GM23338 (cell line): ENCODE measurements around the gene GFRA3. TPM values are rescaled to one million over a fixed set of nuclear protein-coding genes. Genes with fewer than 3 reads are reported as not detected.

ENCODE experiments used
- ATAC-seq: fragments of 200-7000 bp; cut with Tn5 transposase; 3 replicates; pipeline ENCODE4 v1.9.1; 2020
- DNase-seq: peaks from one replicate; pipeline ENCODE4 v3.0.0-alpha.2; 2015; ENCODE audit warnings: low spot score
- H2AFZ ChIP-seq: fragments of 200-600 bp; sonication (generic); 2 replicates; pipeline ENCODE4 v1.8.0; 2016; ENCODE audit warnings: antibody characterized with exemption, mild to moderate bottlenecking, moderate library complexity
- H3F3A ChIP-seq: fragments of 200-600 bp; sonication (generic); replicated peaks from 2 replicates; pipeline ENCODE4 v1.8.0; 2017; ENCODE audit warnings: antibody characterized with exemption, mixed run types, low read depth
- H3K27ac ChIP-seq: fragments of 200-600 bp; sonication (generic); 2 replicates; pipeline ENCODE4 v1.6.1; 2016; ENCODE audit warnings: low read depth
- H3K27me3 ChIP-seq: fragments of 200-600 bp; sonication (generic); 2 replicates; pipeline ENCODE4 v1.8.0; 2016; ENCODE audit warnings: mild to moderate bottlenecking, mixed run types, moderate library complexity; ENCODE audit not compliant: insufficient read depth
- H3K36me3 ChIP-seq: fragments of 200-600 bp; sonication (generic); 2 replicates; pipeline ENCODE4 v1.8.0; 2016; ENCODE audit warnings: mild to moderate bottlenecking; ENCODE audit not compliant: insufficient read depth
- H3K4me1 ChIP-seq: fragments of 200-600 bp; sonication (generic); 2 replicates; pipeline ENCODE4 v1.8.0; 2016; ENCODE audit warnings: mild to moderate bottlenecking, moderate library complexity; ENCODE audit not compliant: insufficient read depth
- H3K4me2 ChIP-seq: fragments of 200-600 bp; sonication (generic); 2 replicates; pipeline ENCODE4 v1.7.1; 2017; ENCODE audit warnings: mixed run types
- H3K4me3 ChIP-seq: fragments of 200-600 bp; sonication (generic); 2 replicates; pipeline ENCODE4 v1.6.1; 2016; ENCODE audit warnings: mixed run types
- H3K79me2 ChIP-seq: fragments of 200-600 bp; sonication (generic); replicated peaks from 2 replicates; pipeline ENCODE4 v1.8.0; 2017; ENCODE audit warnings: mild to moderate bottlenecking; ENCODE audit not compliant: insufficient read depth
- H3K9me2 ChIP-seq: fragments of 200-600 bp; sonication (generic); 2 replicates; pipeline ENCODE4 v1.8.0; 2017; ENCODE audit not compliant: insufficient read depth
- H4K20me1 ChIP-seq: fragments of 200-600 bp; sonication (generic); replicated peaks from 2 replicates; pipeline ENCODE4 v1.8.0; 2017; ENCODE audit warnings: mild to moderate bottlenecking; ENCODE audit not compliant: insufficient read depth
- H3K27ac Mint-ChIP-seq: 2 replicates; pipeline ENCODE4 v1.8.0; 2020; ENCODE audit warnings: inconsistent platforms, mild to moderate bottlenecking, moderate library complexity, mixed read lengths
- H3K27me3 Mint-ChIP-seq: 3 replicates; pipeline ENCODE4 v1.8.0; 2022; ENCODE audit warnings: low read depth, mild to moderate bottlenecking, moderate library complexity, mixed read lengths, inconsistent platforms; ENCODE audit not compliant: insufficient read depth, poor library complexity
- H3K36me3 Mint-ChIP-seq: 3 replicates; pipeline ENCODE4 v1.8.0; 2021; ENCODE audit warnings: low read depth, mild to moderate bottlenecking, inconsistent platforms, moderate library complexity, mixed read lengths
- H3K4me1 Mint-ChIP-seq: 3 replicates; pipeline ENCODE4 v1.8.0; 2020; ENCODE audit warnings: mild to moderate bottlenecking, inconsistent platforms, mixed read lengths
- H3K4me3 Mint-ChIP-seq: 3 replicates; pipeline ENCODE4 v1.8.0; 2021; ENCODE audit warnings: moderate library complexity, mild to moderate bottlenecking, inconsistent platforms, mixed read lengths
- H3K9me3 Mint-ChIP-seq: 3 replicates; pipeline ENCODE4 v1.8.0; 2020; ENCODE audit warnings: moderate library complexity, mild to moderate bottlenecking, inconsistent platforms, mixed read lengths
- CREB1 ChIP-seq: fragments of 250-450 bp; sonication (Bioruptor Pico); IDR thresholded peaks from 2 replicates; pipeline ENCODE4 v1.5.0; 2020; ENCODE audit warnings: low read depth, mild to moderate bottlenecking, moderate library complexity
- EZH2 ChIP-seq: fragments of 200-600 bp; sonication (generic); IDR thresholded peaks from one replicate; pipeline ENCODE4 v1.8.0; 2017; ENCODE audit warnings: antibody characterized with exemption, mild to moderate bottlenecking, low read depth; ENCODE audit not compliant: unreplicated experiment
- EZH2phosphoT487 ChIP-seq: fragments of 200-600 bp; sonication (generic); IDR thresholded peaks from one replicate; pipeline ENCODE4 v1.8.1; 2018; ENCODE audit warnings: antibody characterized with exemption; ENCODE audit not compliant: unreplicated experiment
- JUNB ChIP-seq: IDR thresholded peaks from one replicate; pipeline ENCODE4 v1.6.1; 2016; ENCODE audit warnings: antibody characterized with exemption; ENCODE audit not compliant: unreplicated experiment
- NANOG ChIP-seq: IDR thresholded peaks from 2 replicates; pipeline ENCODE4 v1.6.1; 2016; ENCODE audit warnings: antibody characterized with exemption, borderline replicate concordance
- POLR2AphosphoS5 ChIP-seq: IDR thresholded peaks from 2 replicates; pipeline ENCODE4 v1.6.1; 2016; ENCODE audit warnings: antibody characterized with exemption, low read depth
- STAT1 ChIP-seq: IDR thresholded peaks from one replicate; pipeline ENCODE4 v1.6.1; 2016; ENCODE audit warnings: antibody characterized with exemption; ENCODE audit not compliant: unreplicated experiment
- ZNF114 ChIP-seq: fragments of 250-450 bp; sonication (Bioruptor Pico); IDR thresholded peaks from 2 replicates; pipeline ENCODE4 v1.5.0; 2020; ENCODE audit warnings: mild to moderate bottlenecking, moderate library complexity
- ZNF331 ChIP-seq: fragments of 250-450 bp; sonication (Bioruptor Pico); IDR thresholded peaks from 2 replicates; pipeline ENCODE4 v1.5.0; 2020; ENCODE audit warnings: low read depth, mild to moderate bottlenecking, moderate library complexity
- polyA plus RNA-seq: library from polyadenylated mRNA; unstranded; fragments of >200 nt; fragmentation: Nextera tagmentation; extraction: Ambion mirVana; gene quantifications from 2 replicates; pipeline ENCODE4 v1.2.1, GENCODE V29; 2016
- total RNA-seq: library from RNA; depleted of rRNA; stranded (reverse); fragments of >200 nt; shearing (Covaris generic); gene quantifications from 2 replicates; pipeline ENCODE4 v1.2.3, GENCODE V29; 2014
- TF ChIP-seq, protein P1 (sequence below): fragments of 250-450 bp; sonication (Bioruptor Pico); IDR thresholded peaks from 2 replicates; pipeline ENCODE4 v1.5.0; 2020; ENCODE audit warnings: mild to moderate bottlenecking, moderate library complexity
- TF ChIP-seq, protein P2 (sequence below): IDR thresholded peaks from 2 replicates; pipeline ENCODE4 v1.6.1; 2016; ENCODE audit warnings: antibody characterized with exemption
- TF ChIP-seq, protein P3 (sequence below): IDR thresholded peaks from one replicate; pipeline ENCODE4 v1.6.1; 2018; ENCODE audit warnings: antibody characterized with exemption; ENCODE audit not compliant: unreplicated experiment
- TF ChIP-seq, protein P4 (sequence below), 2 experiments: fragments of 200-600 bp in 1 of 2; sonication (generic) in 1 of 2; conservative IDR thresholded peaks; 2 replicates each; pipeline versions ENCODE4 v1.5.1 to v1.6.1; 2016 to 2017; ENCODE audit warnings: antibody characterized with exemption in 2 of 2, low read depth in 2 of 2, mild to moderate bottlenecking in 2 of 2, moderate library complexity in 1 of 2

The GFRA3 gene
- total and polyA plus RNA-seq, 2 experiments from 2014 or later = 1.1 TPM

DNA sequence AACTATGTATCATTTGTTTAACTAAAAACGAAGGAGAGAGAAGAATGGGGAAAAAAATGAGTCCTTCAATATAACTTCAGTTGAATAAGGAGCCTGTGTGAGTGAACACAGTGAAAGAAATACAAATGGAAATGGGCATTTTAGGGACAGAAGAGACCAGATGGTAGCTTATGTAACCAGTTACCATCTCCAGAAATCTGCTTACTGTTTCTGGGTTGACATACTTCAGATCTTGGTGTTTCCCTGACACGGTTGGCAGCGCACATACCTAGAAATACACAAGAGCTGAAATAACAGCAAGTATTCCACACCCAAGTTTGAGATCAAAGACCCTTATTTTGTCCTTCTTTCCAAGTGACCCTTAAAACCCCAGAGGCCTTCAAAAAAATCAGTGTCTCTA lies 14.9 kb upstream of the GFRA3 start:
- no peak for ATAC-seq
- no peak overlapping the region for H3K4me3 Mint-ChIP-seq
- Histone ChIP-seq H3K27me3 (no peaks in the 10 kb centered on the region), H3K36me3 (peaks cover 17% of the 10 kb centered on the region), H3F3A (no peaks in the 10 kb centered on the region), H2AFZ (no peak overlapping the region), H3K4me3 (no peak overlapping the region), H3K4me2 (no peak overlapping the region), H3K9me2 (no peaks in the 10 kb centered on the region), H3K27ac (no peak overlapping the region), H4K20me1 (no peaks in the 10 kb centered on the region; the same call in 1 of the 2 replicates), H3K79me2 (no peaks in the 10 kb centered on the region), H3K4me1 (no peaks in the 10 kb centered on the region)
- no peak overlapping the region for H3K27ac Mint-ChIP-seq
- no peak for DNase-seq
- no peaks in the 10 kb centered on the region for H3K9me3 Mint-ChIP-seq
- H3K4me1 Mint-ChIP-seq = no peaks in the 10 kb centered on the region
- H3K27me3 Mint-ChIP-seq = peaks cover 6% of the 10 kb centered on the region
- H3K36me3 Mint-ChIP-seq = peaks cover 3% of the 10 kb centered on the region; the same call in 1 of the 3 replicates
- no peak for TF ChIP-seq CREB1 (CRISPR knock-in tag)
- TF ChIP-seq EZH2 = no peak
- TF ChIP-seq, protein P1, sequence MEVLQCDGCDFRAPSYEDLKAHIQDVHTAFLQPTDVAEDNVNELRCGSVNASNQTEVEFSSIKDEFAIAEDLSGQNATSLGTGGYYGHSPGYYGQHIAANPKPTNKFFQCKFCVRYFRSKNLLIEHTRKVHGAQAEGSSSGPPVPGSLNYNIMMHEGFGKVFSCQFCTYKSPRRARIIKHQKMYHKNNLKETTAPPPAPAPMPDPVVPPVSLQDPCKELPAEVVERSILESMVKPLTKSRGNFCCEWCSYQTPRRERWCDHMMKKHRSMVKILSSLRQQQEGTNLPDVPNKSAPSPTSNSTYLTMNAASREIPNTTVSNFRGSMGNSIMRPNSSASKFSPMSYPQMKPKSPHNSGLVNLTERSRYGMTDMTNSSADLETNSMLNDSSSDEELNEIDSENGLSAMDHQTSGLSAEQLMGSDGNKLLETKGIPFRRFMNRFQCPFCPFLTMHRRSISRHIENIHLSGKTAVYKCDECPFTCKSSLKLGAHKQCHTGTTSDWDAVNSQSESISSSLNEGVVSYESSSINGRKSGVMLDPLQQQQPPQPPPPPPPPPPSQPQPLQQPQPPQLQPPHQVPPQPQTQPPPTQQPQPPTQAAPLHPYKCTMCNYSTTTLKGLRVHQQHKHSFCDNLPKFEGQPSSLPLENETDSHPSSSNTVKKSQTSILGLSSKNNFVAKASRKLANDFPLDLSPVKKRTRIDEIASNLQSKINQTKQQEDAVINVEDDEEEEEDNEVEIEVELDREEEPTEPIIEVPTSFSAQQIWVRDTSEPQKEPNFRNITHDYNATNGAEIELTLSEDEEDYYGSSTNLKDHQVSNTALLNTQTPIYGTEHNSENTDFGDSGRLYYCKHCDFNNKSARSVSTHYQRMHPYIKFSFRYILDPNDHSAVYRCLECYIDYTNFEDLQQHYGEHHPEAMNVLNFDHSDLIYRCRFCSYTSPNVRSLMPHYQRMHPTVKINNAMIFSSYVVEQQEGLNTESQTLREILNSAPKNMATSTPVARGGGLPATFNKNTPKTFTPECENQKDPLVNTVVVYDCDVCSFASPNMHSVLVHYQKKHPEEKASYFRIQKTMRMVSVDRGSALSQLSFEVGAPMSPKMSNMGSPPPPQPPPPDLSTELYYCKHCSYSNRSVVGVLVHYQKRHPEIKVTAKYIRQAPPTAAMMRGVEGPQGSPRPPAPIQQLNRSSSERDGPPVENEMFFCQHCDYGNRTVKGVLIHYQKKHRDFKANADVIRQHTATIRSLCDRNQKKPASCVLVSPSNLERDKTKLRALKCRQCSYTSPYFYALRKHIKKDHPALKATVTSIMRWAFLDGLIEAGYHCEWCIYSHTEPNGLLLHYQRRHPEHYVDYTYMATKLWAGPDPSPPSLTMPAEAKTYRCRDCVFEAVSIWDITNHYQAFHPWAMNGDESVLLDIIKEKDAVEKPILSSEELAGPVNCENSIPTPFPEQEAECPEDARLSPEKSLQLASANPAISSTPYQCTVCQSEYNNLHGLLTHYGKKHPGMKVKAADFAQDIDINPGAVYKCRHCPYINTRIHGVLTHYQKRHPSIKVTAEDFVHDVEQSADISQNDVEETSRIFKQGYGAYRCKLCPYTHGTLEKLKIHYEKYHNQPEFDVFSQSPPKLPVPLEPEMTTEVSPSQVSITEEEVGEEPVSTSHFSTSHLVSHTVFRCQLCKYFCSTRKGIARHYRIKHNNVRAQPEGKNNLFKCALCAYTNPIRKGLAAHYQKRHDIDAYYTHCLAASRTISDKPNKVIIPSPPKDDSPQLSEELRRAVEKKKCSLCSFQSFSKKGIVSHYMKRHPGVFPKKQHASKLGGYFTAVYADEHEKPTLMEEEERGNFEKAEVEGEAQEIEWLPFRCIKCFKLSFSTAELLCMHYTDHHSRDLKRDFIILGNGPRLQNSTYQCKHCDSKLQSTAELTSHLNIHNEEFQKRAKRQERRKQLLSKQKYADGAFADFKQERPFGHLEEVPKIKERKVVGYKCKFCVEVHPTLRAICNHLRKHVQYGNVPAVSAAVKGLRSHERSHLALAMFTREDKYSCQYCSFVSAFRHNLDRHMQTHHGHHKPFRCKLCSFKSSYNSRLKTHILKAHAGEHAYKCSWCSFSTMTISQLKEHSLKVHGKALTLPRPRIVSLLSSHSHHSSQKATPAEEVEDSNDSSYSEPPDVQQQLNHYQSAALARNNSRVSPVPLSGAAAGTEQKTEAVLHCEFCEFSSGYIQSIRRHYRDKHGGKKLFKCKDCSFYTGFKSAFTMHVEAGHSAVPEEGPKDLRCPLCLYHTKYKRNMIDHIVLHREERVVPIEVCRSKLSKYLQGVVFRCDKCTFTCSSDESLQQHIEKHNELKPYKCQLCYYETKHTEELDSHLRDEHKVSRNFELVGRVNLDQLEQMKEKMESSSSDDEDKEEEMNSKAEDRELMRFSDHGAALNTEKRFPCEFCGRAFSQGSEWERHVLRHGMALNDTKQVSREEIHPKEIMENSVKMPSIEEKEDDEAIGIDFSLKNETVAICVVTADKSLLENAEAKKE = no peak
- TF ChIP-seq, protein P2, sequence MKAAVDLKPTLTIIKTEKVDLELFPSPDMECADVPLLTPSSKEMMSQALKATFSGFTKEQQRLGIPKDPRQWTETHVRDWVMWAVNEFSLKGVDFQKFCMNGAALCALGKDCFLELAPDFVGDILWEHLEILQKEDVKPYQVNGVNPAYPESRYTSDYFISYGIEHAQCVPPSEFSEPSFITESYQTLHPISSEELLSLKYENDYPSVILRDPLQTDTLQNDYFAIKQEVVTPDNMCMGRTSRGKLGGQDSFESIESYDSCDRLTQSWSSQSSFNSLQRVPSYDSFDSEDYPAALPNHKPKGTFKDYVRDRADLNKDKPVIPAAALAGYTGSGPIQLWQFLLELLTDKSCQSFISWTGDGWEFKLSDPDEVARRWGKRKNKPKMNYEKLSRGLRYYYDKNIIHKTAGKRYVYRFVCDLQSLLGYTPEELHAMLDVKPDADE = no peak
- no peak for TF ChIP-seq JUNB
- TF ChIP-seq NANOG = no peak
- TF ChIP-seq ZNF114 (CRISPR knock-in tag) = no peak
- no peak for TF ChIP-seq EZH2phosphoT487
- no peak for TF ChIP-seq ZNF331
- TF ChIP-seq, protein P3, sequence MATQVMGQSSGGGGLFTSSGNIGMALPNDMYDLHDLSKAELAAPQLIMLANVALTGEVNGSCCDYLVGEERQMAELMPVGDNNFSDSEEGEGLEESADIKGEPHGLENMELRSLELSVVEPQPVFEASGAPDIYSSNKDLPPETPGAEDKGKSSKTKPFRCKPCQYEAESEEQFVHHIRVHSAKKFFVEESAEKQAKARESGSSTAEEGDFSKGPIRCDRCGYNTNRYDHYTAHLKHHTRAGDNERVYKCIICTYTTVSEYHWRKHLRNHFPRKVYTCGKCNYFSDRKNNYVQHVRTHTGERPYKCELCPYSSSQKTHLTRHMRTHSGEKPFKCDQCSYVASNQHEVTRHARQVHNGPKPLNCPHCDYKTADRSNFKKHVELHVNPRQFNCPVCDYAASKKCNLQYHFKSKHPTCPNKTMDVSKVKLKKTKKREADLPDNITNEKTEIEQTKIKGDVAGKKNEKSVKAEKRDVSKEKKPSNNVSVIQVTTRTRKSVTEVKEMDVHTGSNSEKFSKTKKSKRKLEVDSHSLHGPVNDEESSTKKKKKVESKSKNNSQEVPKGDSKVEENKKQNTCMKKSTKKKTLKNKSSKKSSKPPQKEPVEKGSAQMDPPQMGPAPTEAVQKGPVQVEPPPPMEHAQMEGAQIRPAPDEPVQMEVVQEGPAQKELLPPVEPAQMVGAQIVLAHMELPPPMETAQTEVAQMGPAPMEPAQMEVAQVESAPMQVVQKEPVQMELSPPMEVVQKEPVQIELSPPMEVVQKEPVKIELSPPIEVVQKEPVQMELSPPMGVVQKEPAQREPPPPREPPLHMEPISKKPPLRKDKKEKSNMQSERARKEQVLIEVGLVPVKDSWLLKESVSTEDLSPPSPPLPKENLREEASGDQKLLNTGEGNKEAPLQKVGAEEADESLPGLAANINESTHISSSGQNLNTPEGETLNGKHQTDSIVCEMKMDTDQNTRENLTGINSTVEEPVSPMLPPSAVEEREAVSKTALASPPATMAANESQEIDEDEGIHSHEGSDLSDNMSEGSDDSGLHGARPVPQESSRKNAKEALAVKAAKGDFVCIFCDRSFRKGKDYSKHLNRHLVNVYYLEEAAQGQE = no peak
- TF ChIP-seq POLR2AphosphoS5 = no peak
- TF ChIP-seq, protein P4, sequence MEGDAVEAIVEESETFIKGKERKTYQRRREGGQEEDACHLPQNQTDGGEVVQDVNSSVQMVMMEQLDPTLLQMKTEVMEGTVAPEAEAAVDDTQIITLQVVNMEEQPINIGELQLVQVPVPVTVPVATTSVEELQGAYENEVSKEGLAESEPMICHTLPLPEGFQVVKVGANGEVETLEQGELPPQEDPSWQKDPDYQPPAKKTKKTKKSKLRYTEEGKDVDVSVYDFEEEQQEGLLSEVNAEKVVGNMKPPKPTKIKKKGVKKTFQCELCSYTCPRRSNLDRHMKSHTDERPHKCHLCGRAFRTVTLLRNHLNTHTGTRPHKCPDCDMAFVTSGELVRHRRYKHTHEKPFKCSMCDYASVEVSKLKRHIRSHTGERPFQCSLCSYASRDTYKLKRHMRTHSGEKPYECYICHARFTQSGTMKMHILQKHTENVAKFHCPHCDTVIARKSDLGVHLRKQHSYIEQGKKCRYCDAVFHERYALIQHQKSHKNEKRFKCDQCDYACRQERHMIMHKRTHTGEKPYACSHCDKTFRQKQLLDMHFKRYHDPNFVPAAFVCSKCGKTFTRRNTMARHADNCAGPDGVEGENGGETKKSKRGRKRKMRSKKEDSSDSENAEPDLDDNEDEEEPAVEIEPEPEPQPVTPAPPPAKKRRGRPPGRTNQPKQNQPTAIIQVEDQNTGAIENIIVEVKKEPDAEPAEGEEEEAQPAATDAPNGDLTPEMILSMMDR (conservative IDR thresholded peaks at IDR 0.05; ENCODE audit: low read depth in 2 of 2) = no peak
- TF ChIP-seq STAT1 = no peak
